Measurements from ENCODE around the gene PRMT7. TPM values are rescaled to one million over a fixed set of nuclear protein-coding genes. Genes with fewer than 3 reads are reported as not detected.

The PRMT7 gene
- polyA plus RNA-seq, 3 donors, result 36.3 to 51.6 (median 46.2) TPM

- DNase-seq (ENCODE audit: low read depth in 3 of 3, low spot score in 2 of 3), result no peak
Measured at GRCh38 chr16:68372806-68373205, 62.0 kb downstream of the PRMT7 start.

GRCh38 chr16:68373528-68374245 is 62.9 kb downstream of the PRMT7 start:
- no peak for DNase-seq (ENCODE audit: low read depth in 3 of 3, low spot score in 2 of 3)

GRCh38 chr16:68374246-68374805 is 63.5 kb downstream of the PRMT7 start:
- no peak for DNase-seq (ENCODE audit: low read depth in 3 of 3, low spot score in 2 of 3)

GRCh38 chr16:68374961-68375660 is 64.3 kb downstream of the PRMT7 start:
- DNase-seq (ENCODE audit: low read depth in 3 of 3, low spot score in 2 of 3), result no peak

GRCh38 chr16:68375801-68376536 is 65.2 kb downstream of the PRMT7 start:
- DNase-seq (ENCODE audit: low read depth in 3 of 3, low spot score in 2 of 3), result no peak

- no peak for DNase-seq (ENCODE audit: low read depth in 3 of 3, low spot score in 2 of 3)
Measured at GRCh38 chr16:68376590-68376989, 65.8 kb downstream of the PRMT7 start.

GRCh38 chr16:68377221-68377620 is 66.4 kb downstream of the PRMT7 start:
- no peak for DNase-seq (ENCODE audit: low read depth in 3 of 3, low spot score in 2 of 3)

- no peak for DNase-seq (ENCODE audit: low read depth in 3 of 3, low spot score in 2 of 3)
Measured at GRCh38 chr16:68377667-68378393, 67.0 kb downstream of the PRMT7 start.

- no peak for DNase-seq (ENCODE audit: low read depth in 3 of 3, low spot score in 2 of 3)
Measured at GRCh38 chr16:68378436-68379415, 67.9 kb downstream of the PRMT7 start.

GRCh38 chr16:68379472-68380347 is 68.9 kb downstream of the PRMT7 start:
- no peak for DNase-seq (ENCODE audit: low read depth in 3 of 3, low spot score in 2 of 3)

- no peak for DNase-seq (ENCODE audit: low read depth in 3 of 3, low spot score in 2 of 3)
Measured at GRCh38 chr16:68380348-68380670, 69.5 kb downstream of the PRMT7 start.

- DNase-seq (ENCODE audit: low read depth in 3 of 3, low spot score in 2 of 3), result no peak
Measured at GRCh38 chr16:68380676-68381362, 70.0 kb downstream of the PRMT7 start.

GRCh38 chr16:68381363-68381724 is 70.5 kb downstream of the PRMT7 start:
- no peak for DNase-seq (ENCODE audit: low read depth in 3 of 3, low spot score in 2 of 3)

- no peak for DNase-seq (ENCODE audit: low read depth in 3 of 3, low spot score in 2 of 3)
Measured at GRCh38 chr16:68382296-68382718, 71.5 kb downstream of the PRMT7 start.

GRCh38 chr16:68383858-68384257 is 73.0 kb downstream of the PRMT7 start:
- DNase-seq (ENCODE audit: low read depth in 3 of 3, low spot score in 2 of 3), result no peak

- DNase-seq (ENCODE audit: low read depth in 3 of 3, low spot score in 2 of 3), result no peak
Measured at GRCh38 chr16:68384288-68385161, 73.7 kb downstream of the PRMT7 start.

- no peak for DNase-seq (ENCODE audit: low read depth in 3 of 3, low spot score in 2 of 3)
Measured at GRCh38 chr16:68385371-68385770, 74.6 kb downstream of the PRMT7 start.
